Measurements from ENCODE around the gene POGZ. TPM values are rescaled to one million over a fixed set of nuclear protein-coding genes. Genes with fewer than 3 reads are reported as not detected.

The POGZ gene
- polyA plus RNA-seq, 2 of the 4 experiments (the other 2 are of a cell fraction) = 20.8 to 44.1 TPM

DNA sequence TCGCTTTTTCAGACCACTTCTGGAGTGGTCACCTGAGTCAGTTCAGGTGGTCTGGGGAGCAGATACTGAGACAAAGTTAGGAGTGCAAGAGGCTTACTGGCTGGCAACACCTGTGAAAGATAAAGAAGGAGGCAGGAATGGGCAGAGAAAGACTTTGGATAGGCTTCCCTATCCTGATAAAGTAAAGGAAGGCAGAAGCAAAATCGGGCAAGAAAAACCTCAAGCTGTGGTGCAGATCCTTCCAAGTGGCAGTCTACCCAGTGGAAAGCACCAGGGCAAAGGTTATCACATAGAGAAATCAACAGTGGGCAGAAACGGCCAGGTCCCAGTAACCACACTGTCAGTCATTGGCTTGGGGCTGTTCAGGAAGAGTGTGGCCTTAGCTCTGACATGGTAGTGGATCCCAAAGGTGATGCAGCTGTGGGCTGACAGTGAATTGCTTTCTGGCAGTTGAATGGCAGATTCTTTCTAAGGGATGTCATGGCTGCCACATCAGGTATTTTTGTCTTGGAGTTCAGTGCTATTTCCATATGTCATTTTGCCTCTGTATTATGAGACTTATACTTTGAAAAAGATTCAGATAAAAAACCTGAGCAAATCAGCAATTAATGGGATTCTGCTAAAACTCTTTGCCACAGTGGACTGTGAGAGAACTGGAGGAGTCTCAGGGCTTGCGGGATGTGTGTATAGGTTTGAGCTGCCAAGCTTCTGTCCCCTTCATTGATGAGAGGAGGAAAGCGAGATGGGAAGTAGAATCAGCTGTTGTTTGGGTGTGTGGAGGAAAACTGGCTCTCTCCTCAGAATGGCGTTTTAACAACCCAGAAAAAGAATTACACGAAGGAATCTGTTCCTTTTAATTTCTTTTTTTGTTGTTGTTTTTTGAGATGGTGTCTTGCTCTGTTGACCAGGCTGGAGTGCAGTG lies 43.8 kb upstream of the POGZ start:
- no peak for DNase-seq (ENCODE audit: low read depth in 1 of 2, low spot score in 1 of 2)
- no peak for FAIRE-seq

GRCh38 chr1:151502035-151502700 lies 42.9 kb upstream of the POGZ start:
- ChIA-PET CTCF (interaction anchor here (1.2 to 2.6 kb wide), 3 partner anchors 9 to 20 kb away, joined by 3 to 6 read pairs (median 3); no protein-coding TSS in a partner anchor), POLR2A (no interaction called here)
- H3K27ac ChIP-seq = no peak overlapping the region
- FAIRE-seq (no peak), ATAC-seq (no peak), DNase-seq (ENCODE audit: low read depth in 1 of 2, low spot score in 1 of 2) (no peak)
- no peak overlapping the region for H3K4me3 ChIP-seq
- no peak overlapping the region for H3K4me2 ChIP-seq
- 0 out of 3 replicates have a peak, but pooled peaks cover 3% of the 10 kb centered on the region for H3K4me1 ChIP-seq
- no peak for TF ChIP-seq PBX3 (IDR thresholded peaks at IDR 0.05)
- TF ChIP-seq, protein P1, sequence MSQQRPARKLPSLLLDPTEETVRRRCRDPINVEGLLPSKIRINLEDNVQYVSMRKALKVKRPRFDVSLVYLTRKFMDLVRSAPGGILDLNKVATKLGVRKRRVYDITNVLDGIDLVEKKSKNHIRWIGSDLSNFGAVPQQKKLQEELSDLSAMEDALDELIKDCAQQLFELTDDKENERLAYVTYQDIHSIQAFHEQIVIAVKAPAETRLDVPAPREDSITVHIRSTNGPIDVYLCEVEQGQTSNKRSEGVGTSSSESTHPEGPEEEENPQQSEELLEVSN (IDR thresholded peaks at IDR 0.05; ENCODE audit: borderline replicate concordance, low read depth) = no peak
- no peak for TF ChIP-seq ZSCAN20 (CRISPR knock-in tag; IDR thresholded peaks at IDR 0.05)
- TF ChIP-seq NFE2L2 (conservative IDR thresholded peaks at IDR 0.05; ENCODE audit: low read length) = no peak
- no peak for TF ChIP-seq HOXA7 (CRISPR knock-in tag; IDR thresholded peaks at IDR 0.05)
- TF ChIP-seq SMC3 (IDR thresholded peaks at IDR 0.05) = no peak
- TF ChIP-seq KDM5A (IDR thresholded peaks at IDR 0.05) = no peak
- TF ChIP-seq CTCF (IDR thresholded peaks at IDR 0.05) = no peak
- no peak for TF ChIP-seq CBX8 (IDR thresholded peaks at IDR 0.05)
- TF ChIP-seq TFCP2L1 (CRISPR knock-in tag; IDR thresholded peaks at IDR 0.05) = no peak
- no peak for TF ChIP-seq MAZ (IDR thresholded peaks at IDR 0.05; ENCODE audit: borderline replicate concordance, low read depth, low read length)
- TF ChIP-seq CEBPB (IDR thresholded peaks at IDR 0.05) = no peak
- no peak for TF ChIP-seq PHF8 (IDR thresholded peaks at IDR 0.05; ENCODE audit: borderline replicate concordance, low read depth)
- TF ChIP-seq RAD21 (conservative IDR thresholded peaks at IDR 0.05 in 1 of 2, IDR thresholded peaks at IDR 0.05 in 1 of 2) = no peak
- TF ChIP-seq HOXB13 (CRISPR knock-in tag; IDR thresholded peaks at IDR 0.05; ENCODE audit: low read depth) = no peak
- no peak for TF ChIP-seq NPAS2 (CRISPR knock-in tag; IDR thresholded peaks at IDR 0.05; ENCODE audit: borderline replicate concordance)
- no peaks in the 10 kb centered on the region for H3K9me3 ChIP-seq
- WGBS (ENCODE audit: missing lambda C conversion rate) = 74% methylated on average over 5 of the region's 5 CpGs

More for the DNA sequence above, 43.8 kb upstream of the POGZ start:
- H3K4me2 ChIP-seq = no peak overlapping the region
- ChIA-PET POLR2A (no interaction called here), CTCF (interaction anchor here (0.6 to 2.6 kb wide), 8 partner anchors 10 to 297 kb away, joined by 3 to 6 read pairs (median 3); no protein-coding TSS in a partner anchor)
- 61% methylated on average over 7 of the region's 7 CpGs for WGBS (ENCODE audit: missing lambda C conversion rate)
- no peak overlapping the region for H3K4me3 ChIP-seq
- TF ChIP-seq ZNF302 (CRISPR knock-in tag; IDR thresholded peaks at IDR 0.05) (no peak), TFCP2L1 (CRISPR knock-in tag; IDR thresholded peaks at IDR 0.05) (no peak), SREBF2 (IDR thresholded peaks at IDR 0.05) (no peak), ELK1 (IDR thresholded peaks at IDR 0.05; ENCODE audit: low read depth, low read length) (no peak), POLR2A (IDR thresholded peaks at IDR 0.05; ENCODE audit: low read length) (no peak), RCOR1 (IDR thresholded peaks at IDR 0.05; ENCODE audit: low read depth, low read length) (no peak), EHMT2 (IDR thresholded peaks at IDR 0.05; ENCODE audit: low read depth) (no peak), HOXB13 (CRISPR knock-in tag; IDR thresholded peaks at IDR 0.05; ENCODE audit: low read depth) (no peak), MAFK (IDR thresholded peaks at IDR 0.05; ENCODE audit: partially characterized antibody) (no peak), ZSCAN20 (CRISPR knock-in tag; IDR thresholded peaks at IDR 0.05) (no peak), MYC (IDR thresholded peaks at IDR 0.05; ENCODE audit: borderline replicate concordance, low read length) (no peak)
- H3K27ac ChIP-seq = no peak overlapping the region
- no peaks in the 10 kb centered on the region for H3K9me3 ChIP-seq
- ATAC-seq = no peak; a peak in 2 of 6 replicates
- 0 out of 3 replicates have a peak, but pooled peaks cover 3% of the 10 kb centered on the region for H3K4me1 ChIP-seq
